Middle frontal gyrus (tissue), 1 donor: ENCODE measurements around the gene SLC38A8.

Experiments used
- DNase-seq: peaks from one replicate; pipeline ENCODE4 v3.0.0-alpha.2; 2015; ENCODE audit warnings: low spot score; ENCODE audit errors: extremely low spot score

The SLC38A8 gene

DNA sequence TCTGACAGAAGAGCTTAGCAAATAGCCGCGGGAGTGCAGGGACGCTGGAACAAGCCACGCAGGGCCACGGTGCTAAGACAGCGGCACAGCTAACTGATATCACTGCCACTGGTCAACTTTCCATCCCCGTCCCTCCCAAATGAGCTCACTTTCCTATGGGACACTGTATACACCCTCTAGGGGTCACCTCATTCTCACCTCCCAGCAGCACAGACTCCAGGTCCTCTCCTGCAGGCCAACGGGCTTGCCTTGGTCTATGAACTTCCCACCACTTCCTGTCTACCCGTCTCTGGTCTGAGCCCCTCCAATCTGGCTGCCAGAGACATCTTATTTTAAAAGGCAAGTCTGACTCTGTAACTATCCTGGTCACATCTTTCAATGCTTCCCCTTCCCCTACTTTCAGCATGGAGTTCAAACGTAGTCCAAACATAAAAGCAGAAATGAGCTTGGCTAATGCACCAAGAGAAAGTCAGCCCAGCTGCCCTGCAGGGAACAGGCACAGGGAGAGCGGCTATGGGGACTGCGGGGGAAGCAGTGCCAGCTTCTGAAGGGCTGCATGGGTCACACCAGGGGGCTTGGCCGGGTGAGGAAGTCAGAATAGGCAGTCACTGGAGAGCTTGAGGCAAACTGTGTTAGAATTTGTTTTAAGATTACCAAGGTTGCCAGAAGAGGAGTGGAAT lies 26.3 kb upstream of the SLC38A8 start:
- DNase-seq: no peak

DNA sequence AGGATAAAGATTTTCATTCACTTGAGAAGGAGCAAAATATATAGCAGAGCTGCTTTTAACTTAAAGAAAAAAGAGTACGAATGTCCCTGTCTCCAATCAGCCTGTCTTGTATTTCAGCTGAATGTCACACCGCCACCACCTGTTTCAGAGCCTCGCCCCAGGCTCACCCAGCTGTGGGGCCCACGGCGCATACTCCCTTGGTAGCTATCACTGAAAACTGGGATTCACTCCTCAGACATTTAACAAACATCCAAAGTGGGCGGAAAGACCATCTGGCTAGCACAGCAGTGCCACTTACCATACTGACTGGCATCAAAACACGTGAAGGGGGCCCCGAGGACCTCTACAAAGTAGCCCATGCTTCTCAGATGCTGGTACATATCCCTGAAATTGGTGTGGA lies 25.4 kb upstream of the SLC38A8 start:
- no peak for DNase-seq

DNA sequence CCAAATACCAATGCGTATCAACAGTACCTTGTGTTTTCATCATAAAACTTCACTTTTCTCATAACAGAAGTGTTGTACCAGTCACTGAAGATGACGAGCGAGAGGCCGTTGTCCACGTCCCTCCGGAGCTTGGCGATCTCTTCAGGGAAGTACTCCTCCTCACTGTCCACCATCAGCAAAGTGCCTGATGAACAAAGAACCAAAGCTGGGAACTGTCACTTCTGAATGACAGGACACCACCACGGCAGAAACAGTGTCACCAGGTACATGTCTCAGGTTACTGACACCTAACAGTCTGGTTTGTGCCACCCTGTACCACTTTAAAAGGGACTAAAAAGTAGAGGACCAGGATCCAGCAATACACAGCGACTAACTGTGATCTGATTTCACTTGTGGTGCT lies 25.0 kb upstream of the SLC38A8 start:
- no peak for DNase-seq

DNA sequence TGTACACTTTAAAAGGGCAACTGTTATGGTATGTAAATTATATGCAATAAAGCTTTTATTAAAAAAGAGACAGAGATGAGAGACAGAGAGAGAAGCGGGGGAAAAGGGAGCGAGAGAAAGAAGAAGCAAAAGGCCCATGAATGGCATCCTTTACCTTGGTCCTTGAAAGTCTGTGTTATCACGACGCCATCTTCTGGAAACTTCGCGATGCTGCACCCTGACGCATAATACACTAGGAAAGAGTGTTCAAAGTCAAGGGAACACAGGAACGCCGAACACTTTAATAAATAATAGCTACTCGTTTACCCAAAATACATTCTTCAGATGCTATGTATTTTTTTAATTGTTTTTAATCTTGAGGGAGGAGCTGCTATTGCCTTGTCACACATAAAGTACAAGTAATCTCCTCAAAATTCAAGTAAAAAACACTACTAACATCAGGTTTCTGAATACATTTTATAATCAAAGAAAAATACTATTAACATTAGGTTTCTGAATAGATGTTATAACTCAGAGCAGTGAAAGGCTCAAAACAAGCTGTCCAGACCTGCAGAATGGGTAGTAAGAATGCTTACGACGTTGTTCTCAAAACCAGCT lies 23.0 kb upstream of the SLC38A8 start:
- DNase-seq: peak; percentile 59

DNA sequence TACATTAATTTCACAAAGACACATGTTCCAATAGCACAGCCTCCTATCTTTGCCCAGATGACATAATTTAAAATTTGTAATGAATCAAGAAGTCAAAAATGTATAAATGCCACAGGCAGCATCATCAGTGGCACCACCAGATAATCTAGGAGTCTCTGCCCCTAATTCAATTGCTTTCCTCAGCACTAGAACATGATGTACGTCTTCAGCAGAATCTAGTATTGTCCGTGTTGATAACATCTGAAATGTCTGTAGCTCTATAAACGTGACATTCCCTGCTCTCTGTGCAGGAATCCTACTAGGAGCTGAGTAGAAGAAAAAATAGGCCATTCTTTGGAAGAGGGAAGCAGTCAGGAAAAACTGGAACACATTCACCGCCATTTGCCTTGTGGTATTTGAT lies 21.4 kb upstream of the SLC38A8 start:
- no peak for DNase-seq

DNA sequence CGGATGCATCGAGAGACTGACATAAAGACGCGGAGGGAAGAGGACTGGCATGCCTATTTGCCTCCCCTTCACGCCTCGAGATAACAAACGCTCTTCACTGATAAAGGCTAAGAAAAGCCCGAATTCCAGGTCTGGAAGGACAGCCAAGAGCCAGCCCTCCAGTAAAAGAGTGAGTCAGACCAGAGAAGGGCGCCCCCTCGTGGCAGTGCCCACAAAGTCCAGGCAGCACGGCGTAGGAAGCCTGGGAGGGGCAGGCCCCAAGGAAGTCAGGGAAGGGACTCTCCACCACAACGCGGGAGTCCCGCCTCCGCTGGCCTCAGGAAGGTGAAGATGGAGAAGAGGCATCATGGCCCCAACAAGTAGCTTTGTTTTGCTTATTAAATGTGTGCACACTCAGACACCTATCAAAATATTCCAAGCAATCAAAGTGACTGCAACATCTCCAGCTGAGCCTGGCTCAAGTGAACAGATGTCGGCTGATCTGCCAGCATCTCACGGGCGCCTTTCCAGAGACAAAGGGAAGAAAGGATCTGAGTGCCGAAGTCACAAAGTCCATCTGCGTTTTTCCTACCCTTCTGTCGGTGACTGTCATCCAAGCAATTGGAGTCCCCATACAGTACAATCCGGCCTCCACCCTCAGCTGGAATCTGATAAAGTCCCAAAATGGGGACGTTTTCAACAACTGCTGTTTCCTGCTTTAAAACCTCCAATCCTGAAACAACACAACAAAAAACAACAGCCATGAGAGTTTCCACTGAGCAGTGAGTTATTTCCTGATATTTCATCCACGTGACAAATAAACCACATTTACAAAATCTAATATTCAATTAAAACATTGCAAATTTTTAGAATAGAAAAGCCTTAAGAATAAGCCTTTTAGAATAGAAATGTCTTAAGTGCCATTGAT lies 20.4 kb upstream of the SLC38A8 start:
- peak; percentile 49 for DNase-seq

DNA sequence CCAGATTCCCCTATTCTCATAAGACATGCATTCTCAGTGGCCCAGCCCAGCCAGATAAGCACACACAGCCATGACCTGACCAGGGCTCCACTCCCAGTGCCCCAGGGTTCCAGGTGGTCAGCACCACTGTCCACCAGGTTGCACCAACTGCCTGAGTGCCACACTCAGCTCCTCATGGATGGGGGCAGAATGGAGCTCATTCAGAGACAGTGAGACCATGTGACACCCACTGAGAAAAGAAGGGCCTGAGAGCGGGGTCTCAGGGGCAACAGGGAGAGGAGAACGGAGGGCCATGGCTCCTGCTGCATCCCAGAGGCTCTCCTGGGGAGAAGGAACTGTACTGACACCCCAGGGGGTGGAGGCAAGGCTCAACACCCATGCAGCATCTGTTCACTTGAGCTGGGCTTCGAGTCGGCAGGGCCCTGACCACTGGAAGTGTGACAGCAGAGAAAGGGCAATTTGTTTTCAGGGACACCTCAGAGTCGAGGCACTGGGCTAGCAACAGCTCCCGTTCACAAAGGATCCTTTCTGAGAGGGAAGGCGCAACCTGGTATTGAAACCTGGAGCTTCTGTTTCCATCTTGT lies 18.7 kb upstream of the SLC38A8 start:
- DNase-seq: no peak

DNA sequence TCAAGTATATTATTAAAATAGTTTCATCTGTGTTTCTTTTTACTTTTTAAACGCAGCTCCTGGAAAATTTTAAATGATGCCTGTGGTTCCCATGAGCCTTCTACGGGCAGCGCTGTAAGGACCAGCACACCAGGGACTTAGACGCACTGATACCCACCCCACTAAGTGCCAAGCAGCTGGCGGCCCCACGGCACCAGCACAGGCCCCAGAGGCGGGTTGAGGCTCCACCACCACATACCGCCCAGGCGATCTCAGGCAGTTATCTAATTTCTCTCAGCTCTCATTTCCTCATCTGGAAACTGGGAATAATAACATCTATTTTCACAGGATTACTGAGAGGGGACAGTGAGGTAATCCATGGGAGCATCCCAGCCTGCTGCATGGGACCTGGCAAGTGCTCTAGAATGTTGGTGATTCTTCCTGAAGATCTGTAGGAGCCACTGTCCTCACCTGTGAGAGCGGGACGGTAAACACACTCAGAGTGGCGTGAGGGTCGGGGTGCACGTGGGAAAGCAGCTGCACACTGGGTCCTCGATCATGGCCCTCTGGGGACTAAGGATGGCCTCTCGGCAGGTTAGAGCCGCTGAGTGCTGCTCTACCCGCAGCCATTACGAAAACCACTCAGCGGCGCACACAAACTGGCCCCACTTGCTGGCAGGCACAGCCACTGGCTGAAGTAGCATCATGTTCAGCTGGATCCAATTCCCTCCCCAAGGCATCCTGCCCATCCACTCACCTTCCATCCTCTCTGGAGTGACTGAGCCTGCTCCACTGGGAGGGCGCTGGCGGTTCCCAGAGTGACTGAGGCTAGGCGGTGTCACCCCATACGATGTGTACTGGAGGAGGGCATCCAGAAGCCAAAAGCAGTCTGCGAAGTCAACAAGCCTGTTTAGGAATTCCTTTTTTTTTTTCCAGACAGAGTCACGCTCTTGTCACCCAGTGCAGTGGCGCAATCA lies 17.6 kb upstream of the SLC38A8 start:
- no peak for DNase-seq

DNA sequence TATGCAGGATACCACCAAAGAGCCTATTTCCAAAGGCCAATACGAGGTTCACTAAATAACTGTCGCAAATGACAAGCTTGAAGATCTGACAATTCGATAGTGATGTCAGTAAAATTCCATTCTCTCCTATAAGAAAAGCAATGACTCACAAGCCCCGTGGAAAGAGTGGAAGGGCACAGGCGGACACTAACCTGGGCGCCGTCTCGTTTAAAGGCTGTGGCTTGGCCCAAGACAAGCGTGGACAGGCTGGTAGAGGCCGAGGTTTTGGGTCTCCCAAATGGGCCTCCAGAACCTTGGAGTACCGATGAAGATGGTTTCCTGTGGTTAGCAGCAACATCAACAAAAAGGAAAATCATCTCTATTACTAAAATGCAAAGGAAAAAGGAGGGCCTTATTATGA lies 16.5 kb upstream of the SLC38A8 start:
- DNase-seq: no peak

DNA sequence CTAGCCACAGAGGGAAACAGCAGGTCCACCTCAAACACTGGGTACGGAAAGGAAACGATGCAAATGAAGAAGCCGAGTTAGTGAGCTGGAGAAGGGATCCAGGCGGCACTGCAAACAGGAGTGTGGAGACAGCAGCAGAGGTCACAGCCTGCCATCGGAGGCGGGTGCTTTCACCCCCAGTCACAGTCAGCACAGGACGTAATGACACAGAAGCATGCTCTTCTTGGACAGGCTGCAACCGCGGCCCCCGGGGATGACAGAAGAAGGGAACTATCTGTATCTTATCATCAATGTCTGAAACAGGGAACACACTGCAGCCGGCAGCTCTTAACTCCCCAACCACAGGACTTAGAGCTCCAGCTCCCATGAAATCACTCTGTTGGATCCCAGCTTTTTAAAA lies 16.1 kb upstream of the SLC38A8 start:
- DNase-seq: no peak

DNA sequence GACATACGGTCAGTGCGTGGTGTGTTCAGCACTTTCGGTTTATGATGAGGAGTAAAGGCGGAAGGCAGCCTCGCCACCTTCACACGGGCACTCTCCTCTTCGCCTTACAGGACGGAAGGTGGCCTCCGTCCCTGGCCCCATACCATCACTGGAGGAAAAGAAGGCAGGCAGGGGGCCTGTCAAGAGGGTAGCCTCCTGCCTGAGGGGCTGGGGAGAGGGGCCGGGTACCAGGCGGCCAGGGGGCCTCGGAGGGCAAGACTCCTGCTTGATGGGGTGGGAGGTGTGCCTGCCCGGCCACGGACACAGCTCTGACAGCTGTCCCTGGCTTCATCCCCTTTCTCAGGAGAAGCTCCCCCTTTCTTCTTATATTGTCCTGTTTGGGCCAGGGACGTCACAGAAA lies 15.6 kb upstream of the SLC38A8 start:
- no peak for DNase-seq

DNA sequence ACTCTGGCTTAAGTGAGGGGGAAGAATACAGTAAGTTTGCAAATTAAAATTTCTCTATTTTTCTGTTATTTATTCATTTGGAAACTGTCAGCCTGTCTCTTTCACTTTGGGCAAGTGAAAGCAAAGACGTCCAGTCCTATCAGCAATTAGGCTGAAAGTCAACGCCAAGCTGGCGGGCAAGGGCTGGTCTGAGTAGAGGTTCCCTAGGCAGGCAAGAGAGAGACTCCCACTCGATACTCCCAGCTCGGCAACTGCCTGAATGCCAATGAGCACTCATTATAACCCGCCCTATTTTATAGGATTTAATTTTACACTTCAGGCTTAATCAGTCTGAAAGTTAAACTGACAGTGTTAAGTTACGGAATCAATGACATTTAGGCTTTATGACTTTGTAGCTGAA lies 14.3 kb upstream of the SLC38A8 start:
- no peak for DNase-seq

DNA sequence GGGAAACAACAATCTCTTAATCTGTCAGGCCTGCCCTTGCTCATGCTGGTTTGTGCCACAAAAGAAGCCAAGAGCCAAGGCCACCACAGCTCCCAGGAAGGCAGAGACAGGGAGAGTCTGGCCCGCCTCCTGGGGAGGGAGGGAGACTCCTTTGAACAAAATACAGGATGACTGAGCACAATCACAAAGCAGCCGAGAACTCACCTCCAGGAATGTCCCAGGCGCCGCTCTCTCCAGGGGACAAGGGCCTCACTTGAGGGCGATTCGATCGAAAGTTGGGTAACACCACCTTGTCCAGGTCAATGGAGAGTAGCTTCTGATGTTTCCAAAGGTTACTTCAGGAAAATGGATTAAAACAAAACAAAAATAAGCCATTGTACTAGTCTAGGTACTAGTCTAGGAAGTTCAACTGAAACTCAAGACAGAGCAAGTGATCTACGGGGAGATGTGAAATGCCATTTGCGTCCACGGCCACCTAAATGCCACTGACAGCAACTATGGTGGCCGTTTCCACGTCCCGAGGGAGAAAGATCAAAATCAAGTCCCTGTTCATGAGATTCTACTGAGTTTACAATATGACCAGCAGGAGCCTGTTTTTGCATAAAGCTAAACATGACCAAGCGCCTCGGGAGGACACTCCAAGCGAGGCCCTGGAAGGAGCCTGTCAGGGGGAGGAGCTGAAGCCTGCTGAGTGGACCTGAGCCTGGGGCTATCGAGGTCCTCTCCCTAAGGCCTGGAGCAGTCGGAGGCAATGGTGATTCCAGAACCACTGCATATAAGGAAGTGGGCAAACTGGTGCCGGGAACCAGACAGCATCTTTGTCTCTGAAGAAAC lies 13.4 kb upstream of the SLC38A8 start:
- no peak for DNase-seq

DNA sequence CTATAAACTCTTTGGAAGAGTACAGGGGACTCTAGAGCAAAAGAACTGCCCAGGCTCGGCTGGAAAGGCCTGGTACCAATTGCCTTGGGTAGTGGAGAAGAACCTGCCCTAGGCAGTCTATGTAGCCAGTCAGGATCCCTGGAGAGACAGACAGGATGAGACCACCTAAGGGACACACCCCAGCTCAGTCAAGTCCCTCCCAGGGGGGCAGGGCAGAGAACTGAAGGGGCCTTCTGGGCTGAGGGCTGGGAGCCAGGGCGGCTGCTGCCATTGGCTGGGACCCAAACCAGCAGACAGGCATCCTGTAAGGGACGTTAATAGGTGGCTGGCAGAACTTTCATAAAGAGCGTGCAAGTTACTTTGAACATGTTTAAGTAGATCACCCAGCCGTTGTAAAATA lies 12.8 kb upstream of the SLC38A8 start:
- DNase-seq: no peak

DNA sequence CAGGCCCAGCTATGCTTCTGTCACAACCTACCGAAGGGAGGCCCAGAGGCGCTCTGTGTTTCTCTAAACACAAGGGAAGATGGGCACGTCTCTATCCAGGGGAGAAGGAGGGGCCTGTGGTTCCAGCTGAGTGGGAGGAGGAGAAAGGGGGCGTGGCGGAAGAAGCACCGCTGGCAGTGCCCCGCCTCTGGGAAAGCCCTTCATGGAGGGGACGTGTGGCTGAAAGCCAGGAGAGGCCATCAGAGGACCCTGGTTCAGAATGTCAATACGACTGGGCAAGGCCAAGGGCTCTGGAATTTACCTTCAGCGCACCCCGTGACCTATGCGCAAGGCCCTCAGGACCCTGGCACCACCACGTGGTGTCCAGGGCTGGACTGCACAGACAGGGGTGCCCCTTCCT lies 12.3 kb upstream of the SLC38A8 start:
- no peak for DNase-seq

DNA sequence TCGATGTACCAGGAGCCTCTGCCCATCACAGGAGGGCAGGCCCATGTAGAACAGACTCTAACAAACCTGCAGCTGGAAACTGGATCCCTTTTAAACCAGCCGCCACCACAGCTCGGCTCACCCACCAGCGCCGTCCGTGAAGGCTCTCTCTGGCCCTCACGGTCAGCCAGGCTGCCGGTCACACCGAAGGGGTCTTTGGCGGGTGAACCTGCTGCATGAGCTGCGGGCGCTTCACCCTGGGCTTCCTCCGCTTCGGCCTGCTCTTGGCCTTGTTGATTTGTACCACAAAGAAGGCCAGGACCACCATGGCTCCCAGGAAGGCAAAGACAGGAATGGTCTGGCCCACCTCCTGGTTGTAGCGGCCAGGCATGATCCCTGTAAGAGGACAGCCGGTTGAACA lies 11.7 kb upstream of the SLC38A8 start:
- no peak for DNase-seq

DNA sequence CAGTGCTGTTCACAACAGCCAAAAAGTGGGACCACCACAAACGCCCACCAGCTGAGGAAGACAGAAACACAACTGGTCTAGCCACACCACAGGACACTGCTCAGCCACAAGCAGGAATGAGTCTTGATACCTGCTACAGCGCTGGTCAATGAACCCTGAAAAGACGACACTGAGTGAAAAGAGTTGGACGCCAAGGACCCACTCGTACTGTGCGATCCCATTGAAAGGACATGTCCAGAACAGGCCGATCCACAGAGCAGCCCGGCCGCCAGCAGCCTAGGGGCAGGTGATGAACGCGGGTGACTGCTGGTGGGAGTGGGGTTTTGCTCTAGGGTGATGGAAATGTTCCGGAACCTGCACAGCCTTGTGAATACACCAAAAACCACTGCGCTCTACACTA lies 10.6 kb upstream of the SLC38A8 start:
- no peak for DNase-seq

DNA sequence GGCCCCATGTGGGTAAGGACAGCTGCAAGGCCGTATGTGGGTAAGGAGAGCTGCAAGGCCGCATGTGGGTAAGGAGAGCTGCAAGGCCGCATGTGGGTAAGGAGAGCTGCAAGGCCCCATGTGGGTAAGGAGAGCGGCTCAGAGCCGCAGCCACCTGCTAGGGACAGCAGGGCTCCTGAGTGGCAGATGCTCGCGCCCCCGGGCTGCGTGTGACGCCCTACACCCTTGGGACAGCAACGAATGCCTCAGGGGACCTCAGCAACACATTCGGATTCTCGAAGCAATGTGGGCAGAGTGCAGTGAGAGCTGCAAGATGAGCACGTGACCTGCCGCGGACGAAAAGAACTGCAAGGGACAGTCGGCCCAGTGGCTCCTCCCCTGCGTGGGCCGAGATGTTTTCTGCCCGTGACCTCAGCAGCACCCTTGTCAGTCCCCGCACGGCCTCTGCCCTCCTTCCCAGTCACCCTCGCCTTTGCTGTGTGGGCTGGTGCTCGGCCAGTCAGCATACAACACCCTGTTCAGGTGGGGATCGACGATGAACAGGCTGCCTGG lies 9.6 kb upstream of the SLC38A8 start:
- DNase-seq: no peak

DNA sequence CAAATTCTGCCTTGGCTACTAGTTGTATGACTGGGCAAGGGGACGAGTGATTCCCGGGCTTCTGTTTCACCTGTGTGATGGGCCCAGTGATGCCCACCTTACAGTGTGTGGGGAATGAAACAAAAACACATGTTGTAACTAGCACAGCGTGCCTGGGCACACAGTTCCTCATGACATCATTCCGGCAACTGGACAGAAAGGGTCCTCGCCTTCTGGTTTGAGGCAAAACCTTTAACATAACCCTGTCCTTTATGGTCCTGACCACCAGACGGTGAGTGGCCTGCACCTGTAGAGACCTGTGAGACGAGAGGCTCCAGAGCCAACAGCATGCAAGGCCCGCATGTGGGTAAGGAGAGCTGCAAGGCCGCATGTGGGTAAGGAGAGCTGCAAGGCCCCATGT lies 7.7 kb upstream of the SLC38A8 start:
- no peak for DNase-seq
